A549 treated with GW870086 at 1 μM for 4 hours (cell line): ENCODE measurements around the gene TXNRD3. TPM values are rescaled to one million over a fixed set of nuclear protein-coding genes. Genes with fewer than 3 reads are reported as not detected.

Experiments
- total RNA-seq: library from RNA; stranded (reverse); fragments of 200-300 nt; extraction: Qiagen RNA extraction; gene quantifications from 5 replicates; pipeline ENCODE4 v1.2.3, GENCODE V29; 2022; ENCODE audit warnings: low read depth

TXNRD3 gene
- 5.7 to 7.3 TPM (median 6.5 TPM) in 5 replicates for total RNA-seq

DNA sequence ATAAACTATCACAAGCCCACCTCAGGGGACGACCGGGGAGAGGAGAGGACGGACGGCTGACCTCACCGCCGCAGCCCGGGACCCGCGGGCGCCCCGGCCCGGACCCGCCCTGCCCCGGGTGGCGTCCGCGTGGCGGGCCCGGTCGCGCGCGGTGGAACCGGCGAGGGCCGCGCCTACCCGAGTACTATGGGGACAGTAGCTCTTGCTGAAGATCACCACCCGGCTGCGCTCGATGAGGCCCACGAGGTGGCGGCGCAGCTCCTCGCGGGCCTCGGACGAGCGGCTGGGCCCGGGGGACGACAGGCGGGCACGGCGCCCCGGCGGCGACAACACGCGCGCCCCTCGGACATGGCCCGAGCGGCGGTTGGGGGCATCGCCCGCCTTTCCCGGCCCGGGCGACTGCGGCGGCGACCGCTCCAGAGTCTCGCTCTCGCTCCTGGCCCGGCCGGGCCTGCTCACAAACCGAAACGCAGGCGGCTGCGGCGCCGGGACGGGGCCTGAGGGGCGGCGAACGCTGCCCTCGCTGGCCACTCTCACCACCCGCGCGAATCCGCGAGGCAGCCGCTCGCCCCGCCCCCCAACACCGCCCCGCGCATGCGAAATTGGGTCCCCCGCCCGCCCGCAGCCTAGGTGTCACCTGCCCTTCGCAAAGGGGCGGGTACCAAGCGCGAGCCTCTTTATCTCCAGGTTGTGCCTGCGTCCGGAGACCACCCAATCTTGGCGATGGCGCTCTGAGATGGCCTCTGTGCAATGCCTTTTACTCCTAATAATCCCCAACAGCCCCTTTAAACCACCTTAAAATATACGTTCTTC lies at the start of gene TXNRD3:
TSS of gene TXNRD3 (minus strand) at position 554 of the 813 bp plus-strand sequence.

DNA sequence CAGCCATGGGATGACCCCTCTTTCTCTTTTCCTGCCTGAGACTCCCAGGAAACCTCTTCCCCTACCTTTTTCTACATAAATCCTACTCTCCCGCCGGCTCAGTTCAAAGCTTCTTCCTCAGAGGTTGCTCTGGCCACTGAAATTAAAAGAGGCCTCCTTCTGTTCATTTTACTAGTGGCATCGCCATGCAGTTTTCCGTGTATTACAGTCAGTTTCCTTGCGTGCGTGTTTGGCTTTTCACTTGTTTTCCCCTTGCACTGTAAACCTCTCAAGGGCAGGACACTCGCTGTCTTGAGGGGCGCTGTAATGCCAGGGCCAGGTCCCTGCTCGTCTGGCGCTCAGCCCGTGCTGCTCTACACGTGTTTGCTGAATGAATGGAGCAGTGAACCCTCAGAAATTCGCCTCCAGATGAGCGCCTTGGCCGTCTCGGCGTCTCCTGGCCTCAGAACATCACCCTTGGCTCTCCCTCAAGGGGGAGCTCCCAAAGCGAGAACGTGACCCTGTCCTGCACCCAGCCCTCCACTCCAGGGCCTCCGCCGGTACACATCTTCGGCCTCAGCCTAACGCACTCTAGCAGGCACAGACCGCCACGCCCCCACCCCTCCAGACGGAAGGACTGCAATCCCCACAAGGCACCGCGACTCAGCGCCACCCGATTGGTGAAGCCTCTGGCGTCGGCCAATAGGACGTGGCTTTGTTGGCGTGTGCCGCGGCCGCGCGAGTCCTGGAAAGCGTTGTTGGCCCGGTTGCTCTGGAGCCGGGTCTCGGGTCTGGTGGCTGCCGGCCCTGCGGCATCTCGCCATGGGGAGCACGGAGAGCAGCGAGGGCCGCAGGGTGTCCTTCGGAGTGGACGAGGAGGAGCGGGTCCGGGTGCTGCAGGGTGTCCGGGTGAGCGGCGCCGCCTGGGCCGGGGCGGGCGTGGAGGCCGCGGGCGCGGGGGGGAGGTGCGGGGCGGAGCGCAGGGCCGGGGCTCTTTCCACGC lies 48.9 kb upstream of the TXNRD3 start, which contains the start of gene CHCHD6:
TSS of gene CHCHD6 (plus strand) at position 729 of the 982 bp plus-strand sequence. CDS start at position 802, 73 bp downstream.

DNA sequence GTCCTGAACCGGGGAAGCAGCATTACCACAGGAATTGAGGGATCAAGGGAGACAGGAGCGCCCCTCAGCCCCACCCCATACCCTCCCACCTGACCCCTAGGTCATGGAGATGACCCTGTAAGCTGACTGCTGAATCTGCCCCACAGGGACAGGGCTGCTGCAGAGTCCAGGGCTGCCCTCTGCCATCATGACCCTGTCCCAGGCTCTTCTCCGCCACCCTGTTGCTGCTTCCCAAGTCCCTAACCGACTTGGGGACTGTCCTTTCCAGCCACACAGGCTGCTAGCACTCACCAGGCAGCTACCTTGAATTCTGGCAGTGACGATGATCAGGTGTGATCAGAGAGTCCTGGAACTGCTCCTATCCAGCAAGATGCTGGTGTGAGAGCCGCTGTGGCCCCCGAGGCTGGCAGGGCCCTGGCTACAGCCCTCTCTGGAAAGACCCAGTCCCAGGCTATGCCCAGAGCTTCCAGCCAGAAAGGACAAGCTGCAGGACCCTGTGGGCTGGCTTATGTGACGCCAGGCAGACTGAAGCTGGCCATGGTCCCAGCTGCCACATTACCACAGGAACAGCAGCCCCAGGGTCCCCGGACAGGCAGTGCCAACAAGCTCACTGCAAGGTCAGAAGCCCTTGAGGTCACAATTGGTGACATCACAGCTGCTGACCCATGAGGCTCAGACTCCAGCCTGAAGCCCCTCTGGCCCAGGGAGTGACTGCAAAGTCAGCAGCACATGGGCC lies 96.4 kb downstream of the TXNRD3 start, which contains the start of gene C3orf22:
TSS of gene C3orf22 (minus strand) at position 597 of the 736 bp plus-strand sequence. CDS start 5,542 bp downstream, outside the sequence.

Other genes with a start within 250 kb of the TXNRD3 start
- gene ZXDC, start 179.2 kb downstream of the TXNRD3 start, total RNA-seq: 7.5 to 9.2 TPM (median 8.1 TPM) in 5 replicates
- not detected in 5 replicates for gene UROC1, start 137.4 kb downstream of the TXNRD3 start, total RNA-seq
- 0.41 to 1.5 TPM (median 0.88 TPM) in 5 replicates for gene CHST13, start 131.0 kb downstream of the TXNRD3 start, total RNA-seq
- gene C3orf22, start 96.2 kb downstream of the TXNRD3 start, total RNA-seq: not detected in 5 replicates
- 16.8 to 23.0 TPM (median 19.4 TPM) in 5 replicates for gene CHCHD6, start 49.1 kb upstream of the TXNRD3 start, total RNA-seq